Activated T-cell treated with anti-CD3 and anti-CD28 coated beads for 48 hours (primary cell): Measurements from ENCODE around the gene GNG11.
"Not testable (repeated sequence)": the region's sequence is repeated elsewhere in the genome, so short reads cannot be mapped to it uniquely, and the experiment has no call there.

ENCODE experiments used
- DNase-seq: peaks from one replicate; pipeline ENCODE4 v3.0.0-alpha.2; 2020; ENCODE audit warnings: low read depth

Gene GNG11

GRCh38 chr7:93911661-93912060 lies 9.9 kb upstream of the GNG11 start:
- DNase-seq, result not testable (repeated sequence)

- DNase-seq, result no peak
Observed at GRCh38 chr7:93913197-93913596, 8.3 kb upstream of the GNG11 start.

- no peak for DNase-seq
Observed at GRCh38 chr7:93914581-93915066, 6.9 kb upstream of the GNG11 start.

- DNase-seq, result not testable (repeated sequence)
Observed at GRCh38 chr7:93915206-93915842, 6.2 kb upstream of the GNG11 start.

GRCh38 chr7:93915888-93916287 lies 5.6 kb upstream of the GNG11 start:
- not testable (repeated sequence) for DNase-seq

- DNase-seq, result not testable (repeated sequence)
Observed at GRCh38 chr7:93916315-93916714, 5.2 kb upstream of the GNG11 start.

- DNase-seq, result no peak
Observed at GRCh38 chr7:93920496-93921182, 896 bp upstream of the GNG11 start.

GRCh38 chr7:93921186-93921585 lies 349 bp upstream of the GNG11 start:
- DNase-seq, result no peak

GRCh38 chr7:93923296-93923695 lies 1.8 kb downstream of the GNG11 start:
- no peak for DNase-seq

- DNase-seq, result no peak
Observed at GRCh38 chr7:93923942-93924341, 2.4 kb downstream of the GNG11 start.

- DNase-seq, result no peak
Observed at GRCh38 chr7:93926800-93927199, 5.3 kb downstream of the GNG11 start.

GRCh38 chr7:93927585-93927984 lies 6.0 kb downstream of the GNG11 start:
- no peak for DNase-seq

- no peak for DNase-seq
Observed at GRCh38 chr7:93931655-93932054, 10.1 kb downstream of the GNG11 start.

GRCh38 chr7:93933156-93933555 lies 11.6 kb downstream of the GNG11 start:
- DNase-seq, result no peak

GRCh38 chr7:93935102-93935501 lies 13.6 kb downstream of the GNG11 start:
- no peak for DNase-seq

GRCh38 chr7:93937818-93938217 lies 16.3 kb downstream of the GNG11 start:
- no peak for DNase-seq

- no peak for DNase-seq
Observed at GRCh38 chr7:93938293-93938692, 16.8 kb downstream of the GNG11 start.

- no peak for DNase-seq
Observed at GRCh38 chr7:93941945-93942344, 20.4 kb downstream of the GNG11 start.

- DNase-seq, result no peak
Observed at GRCh38 chr7:93943816-93944540, 22.4 kb downstream of the GNG11 start.

- DNase-seq, result no peak
Observed at GRCh38 chr7:93944673-93945072, 23.1 kb downstream of the GNG11 start.

- DNase-seq, result no peak
Observed at GRCh38 chr7:93945083-93945482, 23.5 kb downstream of the GNG11 start.

- DNase-seq, result no peak
Observed at GRCh38 chr7:93945756-93946535, 24.4 kb downstream of the GNG11 start.
